ENCODE measurements around the gene VPS39. TPM values are rescaled to one million over a fixed set of nuclear protein-coding genes. Genes with fewer than 3 reads are reported as not detected.

VPS39 gene
- polyA plus RNA-seq, 2 of the 4 experiments (the other 2 are of a cell fraction), result 18.3 to 33.3 TPM

GRCh38 chr15:42239528-42240182 is 31.6 kb upstream of the VPS39 start:
- TF ChIP-seq REST (IDR thresholded peaks at IDR 0.05), result no peak
- no peak for TF ChIP-seq KDM5A (IDR thresholded peaks at IDR 0.05)
- TF ChIP-seq CTCF (IDR thresholded peaks at IDR 0.05), result no peak
- TF ChIP-seq ZC3H11A (IDR thresholded peaks at IDR 0.05), result no peak
- TF ChIP-seq CBX2 (IDR thresholded peaks at IDR 0.05; ENCODE audit: borderline replicate concordance, low read depth), result no peak
- TF ChIP-seq HEYL (CRISPR knock-in tag; IDR thresholded peaks at IDR 0.05), result no peak
- no peak for TF ChIP-seq RFX5 (IDR thresholded peaks at IDR 0.05)
- no peak for TF ChIP-seq HOXA7 (CRISPR knock-in tag; IDR thresholded peaks at IDR 0.05)
- TF ChIP-seq BCL3 (IDR thresholded peaks at IDR 0.05), result no peak
- no peak for TF ChIP-seq ELK1 (IDR thresholded peaks at IDR 0.05; ENCODE audit: low read depth, low read length)
- TF ChIP-seq ATOH8 (CRISPR knock-in tag; IDR thresholded peaks at IDR 0.05; ENCODE audit: low read depth), result no peak
- TF ChIP-seq CHD4 (IDR thresholded peaks at IDR 0.05; ENCODE audit: borderline replicate concordance), result no peak
- ATAC-seq (no peak), DNase-seq (ENCODE audit: low read depth in 1 of 2, low spot score in 1 of 2) (no peak), FAIRE-seq (no peak)
- Histone ChIP-seq H3K4me3 (no peak overlapping the region), H3K4me1 (no peaks in the 10 kb centered on the region), H3K9me3 (no peaks in the 10 kb centered on the region), H3K4me2 (no peak overlapping the region), H3K27ac (no peak overlapping the region)
- ChIA-PET CTCF (no interaction called here), POLR2A (no interaction called here)

- 81% methylated on average over 2 of the region's 2 CpGs for WGBS (ENCODE audit: missing lambda C conversion rate)
Measured at GRCh38 chr15:42233107-42233506, 25.0 kb upstream of the VPS39 start.

GRCh38 chr15:42232606-42233005 is 24.5 kb upstream of the VPS39 start:
- Histone ChIP-seq H3K4me2 (no peak overlapping the region), H3K9me3 (no peaks in the 10 kb centered on the region), H3K4me1 (no peaks in the 10 kb centered on the region), H3K4me3 (no peak overlapping the region), H3K27ac (no peak overlapping the region)
- POLR2A ChIA-PET, result no interaction called here
- TF ChIP-seq BCL3 (IDR thresholded peaks at IDR 0.05) (no peak), MYC (IDR thresholded peaks at IDR 0.05; ENCODE audit: borderline replicate concordance, low read length) (no peak), NR3C1 (IDR thresholded peaks at IDR 0.05) (no peak)
- 75% methylated on average over 5 of the region's 5 CpGs for WGBS (ENCODE audit: missing lambda C conversion rate)
- no peak for ATAC-seq
- no peak for FAIRE-seq
- no peak for DNase-seq (ENCODE audit: low read depth in 1 of 2, low spot score in 1 of 2)
- CTCF ChIA-PET, result no interaction called here

More at GRCh38 chr15:42233107-42233506, 25.0 kb upstream of the VPS39 start:
- no peaks in the 10 kb centered on the region for H3K4me1 ChIP-seq
- no peak overlapping the region for H3K27ac ChIP-seq
- DNase-seq (ENCODE audit: low read depth in 1 of 2, low spot score in 1 of 2) (no peak), FAIRE-seq (no peak), ATAC-seq (no peak)
- CTCF ChIA-PET, result interaction anchor here (0.6 kb wide), 1 partner anchor 137 kb away, joined by 3 read pairs; no protein-coding TSS in a partner anchor
- TF ChIP-seq MYC (IDR thresholded peaks at IDR 0.05; ENCODE audit: borderline replicate concordance, low read length), result no peak
- no peaks in the 10 kb centered on the region for H3K9me3 ChIP-seq
- POLR2A ChIA-PET, result no interaction called here
- H3K4me3 ChIP-seq, result no peak overlapping the region
- no peak overlapping the region for H3K4me2 ChIP-seq
